ENCODE results near the gene SLC26A4.
"Not testable (repeated sequence)": the region's sequence is repeated elsewhere in the genome, so short reads cannot be mapped to it uniquely, and the experiment has no call there.

Gene SLC26A4

GRCh38 chr7:107660381-107661080 lies at the start of gene SLC26A4:
Gene SLC26A4 (plus strand): TSS chr7:107660828. CDS start chr7:107661642, 814 bp downstream.
- DNase-seq = peak; percentile 38

GRCh38 chr7:107613439-107613838 lies 47.2 kb upstream of the SLC26A4 start:
- no peak for DNase-seq

DNA sequence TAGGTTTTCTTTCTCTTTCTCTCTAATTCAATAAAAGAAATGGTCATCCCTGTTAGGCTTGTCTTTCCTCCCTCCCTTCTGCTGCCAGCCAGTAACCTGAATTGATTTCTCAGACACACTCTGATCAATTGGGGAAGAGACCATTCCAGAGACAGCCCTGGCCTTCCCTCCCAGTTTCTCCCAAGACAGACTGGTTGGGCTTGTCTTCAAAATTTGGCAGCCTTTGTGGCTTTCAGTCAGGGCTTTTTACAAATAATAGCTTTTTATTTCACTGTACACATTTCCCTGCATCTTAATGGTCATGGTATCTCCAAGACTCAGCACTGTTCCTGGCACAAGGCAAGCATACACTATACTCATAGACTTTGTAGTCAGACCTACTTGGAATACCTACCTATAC lies 46.7 kb upstream of the SLC26A4 start:
- no peak for DNase-seq

GRCh38 chr7:107614425-107614824 lies 46.2 kb upstream of the SLC26A4 start:
- no peak for DNase-seq

GRCh38 chr7:107615910-107616680 lies 44.5 kb upstream of the SLC26A4 start:
- no peak for DNase-seq

DNA sequence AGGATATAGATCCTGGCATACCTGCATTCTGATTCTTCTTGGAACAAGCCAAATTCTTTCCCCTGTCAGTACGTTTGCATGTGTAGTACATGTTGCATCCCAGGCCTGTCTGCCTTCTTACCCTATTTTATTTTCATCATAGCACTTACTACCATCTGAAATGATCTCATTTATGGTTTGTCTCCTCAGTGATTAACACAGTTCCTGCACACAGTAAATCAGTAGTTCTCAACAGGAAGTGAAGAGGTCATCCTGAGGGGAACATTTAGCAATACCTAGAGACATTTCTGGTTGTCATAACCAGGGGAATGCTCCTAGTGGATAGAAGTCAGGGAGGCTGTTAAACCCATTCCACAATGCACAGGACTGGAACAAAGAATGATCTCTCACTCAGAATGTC lies 38.2 kb upstream of the SLC26A4 start:
- DNase-seq = peak; percentile 8

DNA sequence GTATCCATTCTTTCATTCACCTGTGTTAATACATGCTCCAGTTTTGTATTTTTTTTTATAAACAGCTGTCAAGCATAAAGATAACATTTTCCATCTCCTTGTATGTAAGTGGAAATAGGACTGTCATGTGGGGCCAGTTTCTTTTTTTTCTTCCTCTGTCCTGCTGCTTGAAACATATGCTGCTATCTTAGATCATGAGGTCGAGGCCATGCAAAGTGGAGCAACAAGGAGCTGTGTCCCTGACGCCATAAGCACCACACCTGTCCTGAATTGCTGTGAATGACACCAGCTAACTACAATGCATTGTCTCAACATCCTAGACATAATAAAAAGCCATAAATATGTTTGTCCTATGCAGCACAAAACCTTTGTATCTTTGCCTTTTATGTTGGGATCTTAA lies 37.7 kb upstream of the SLC26A4 start:
- DNase-seq = no peak

DNA sequence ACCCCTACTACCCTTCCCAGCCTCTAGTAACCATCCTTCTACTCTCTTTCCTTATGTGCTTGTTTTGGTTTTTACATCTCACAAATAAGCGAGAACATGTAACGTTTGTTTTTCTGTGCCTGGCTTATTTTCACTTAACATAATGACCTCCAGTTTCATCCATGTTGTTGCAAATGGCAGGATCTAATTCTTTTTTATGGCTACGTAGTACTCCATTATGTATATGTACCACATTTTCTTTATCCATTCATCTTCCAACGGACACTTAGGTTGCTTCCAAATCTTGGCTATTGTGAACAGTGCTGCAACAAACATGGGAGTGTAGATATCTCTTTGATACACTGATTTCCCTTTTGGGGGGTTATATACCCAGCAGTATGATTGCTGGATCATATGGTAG lies 33.6 kb upstream of the SLC26A4 start:
- no peak for DNase-seq

GRCh38 chr7:107628461-107629064 lies 32.1 kb upstream of the SLC26A4 start:
- DNase-seq = peak; percentile 72

- DNase-seq = no peak
Measured at GRCh38 chr7:107630342-107630741, 30.3 kb upstream of the SLC26A4 start.

GRCh38 chr7:107631588-107632491 lies 28.8 kb upstream of the SLC26A4 start:
- peak; percentile 22 for DNase-seq

DNA sequence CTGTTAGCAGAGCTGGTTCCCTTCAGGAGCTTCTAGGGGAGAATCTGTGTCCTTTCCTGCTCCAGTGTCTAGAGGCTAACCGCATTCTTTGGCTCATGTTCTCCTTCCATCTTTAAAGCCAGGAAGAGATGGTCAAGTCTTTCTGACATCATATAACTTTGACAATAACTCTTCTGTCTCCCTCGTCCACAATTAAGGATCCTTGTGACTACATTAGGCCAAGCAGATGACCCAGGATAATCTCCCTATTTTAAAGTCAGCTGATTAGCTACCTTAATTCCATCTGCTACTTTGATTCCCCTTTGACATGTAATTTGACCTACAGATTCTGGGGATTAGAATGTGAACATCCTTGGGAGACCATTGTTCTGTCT lies 28.1 kb upstream of the SLC26A4 start:
- DNase-seq = no peak

DNA sequence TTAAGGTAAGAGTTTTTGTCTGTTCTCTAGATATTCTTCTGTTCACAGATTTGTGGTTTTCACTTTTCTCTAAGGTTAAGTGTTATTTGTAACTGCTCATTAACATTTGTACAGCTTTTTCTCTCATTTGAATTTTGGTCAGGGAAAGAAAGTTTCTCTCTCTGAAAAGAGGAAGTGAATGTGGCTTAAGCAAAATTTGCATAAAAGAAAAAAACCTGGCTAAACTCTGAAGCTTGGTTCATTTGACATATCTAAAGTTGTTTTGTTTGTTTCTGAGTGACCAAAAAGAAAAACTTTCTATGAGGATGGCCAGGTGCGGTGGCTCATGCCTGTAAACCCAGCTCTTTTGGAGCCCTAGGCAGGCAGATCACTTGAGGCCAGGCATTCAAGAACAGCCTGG lies 22.0 kb upstream of the SLC26A4 start:
- DNase-seq = peak; percentile 56

- not testable (repeated sequence) for DNase-seq
Measured at GRCh38 chr7:107639070-107639469, 21.6 kb upstream of the SLC26A4 start.

DNA sequence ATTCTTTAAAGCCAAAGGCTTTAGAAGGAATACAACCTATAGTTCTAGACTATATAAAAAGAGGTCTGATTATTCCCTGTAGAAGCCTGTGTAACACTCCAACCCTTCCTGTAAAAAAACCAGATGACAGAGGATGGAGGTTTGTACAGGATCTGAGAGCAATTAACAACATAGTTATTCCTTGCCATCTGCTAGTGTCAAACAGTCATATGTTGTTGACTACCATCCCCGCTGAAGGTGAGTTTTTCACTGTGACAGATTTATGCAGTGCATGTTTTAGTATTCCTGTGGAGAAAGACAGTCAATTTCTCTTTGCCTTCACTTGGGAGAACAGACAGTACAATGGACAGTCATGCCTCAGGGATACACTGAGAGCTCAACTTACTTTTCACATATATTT lies 19.0 kb upstream of the SLC26A4 start:
- DNase-seq = no peak

- DNase-seq = no peak
Measured at GRCh38 chr7:107642501-107642900, 18.1 kb upstream of the SLC26A4 start.

- no peak for DNase-seq
Measured at GRCh38 chr7:107643407-107643806, 17.2 kb upstream of the SLC26A4 start.

GRCh38 chr7:107643938-107644308 lies 16.7 kb upstream of the SLC26A4 start:
- DNase-seq = no peak

GRCh38 chr7:107644309-107644974 lies 16.2 kb upstream of the SLC26A4 start:
- DNase-seq = no peak

- DNase-seq = no peak
Measured at GRCh38 chr7:107652642-107653041, 8.0 kb upstream of the SLC26A4 start.

DNA sequence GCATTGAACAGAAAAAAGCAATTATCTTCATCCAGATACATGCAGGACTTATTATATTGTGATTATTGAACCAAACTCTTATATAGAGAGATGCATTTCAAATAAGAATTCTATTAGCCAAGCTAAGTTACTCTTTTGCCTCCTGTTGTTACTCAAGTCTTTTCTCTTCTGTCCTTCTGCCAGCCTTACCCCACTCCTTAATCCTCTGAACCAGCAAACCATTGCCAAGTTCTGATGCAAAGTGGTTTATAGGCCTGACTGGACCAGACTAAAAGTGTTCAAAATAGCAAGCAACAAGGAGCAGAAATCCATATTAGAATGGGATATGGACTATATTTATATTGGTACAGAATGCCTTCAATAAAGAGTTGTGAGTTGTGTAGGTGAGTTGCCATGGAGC lies 2.2 kb upstream of the SLC26A4 start:
- no peak for DNase-seq

DNA sequence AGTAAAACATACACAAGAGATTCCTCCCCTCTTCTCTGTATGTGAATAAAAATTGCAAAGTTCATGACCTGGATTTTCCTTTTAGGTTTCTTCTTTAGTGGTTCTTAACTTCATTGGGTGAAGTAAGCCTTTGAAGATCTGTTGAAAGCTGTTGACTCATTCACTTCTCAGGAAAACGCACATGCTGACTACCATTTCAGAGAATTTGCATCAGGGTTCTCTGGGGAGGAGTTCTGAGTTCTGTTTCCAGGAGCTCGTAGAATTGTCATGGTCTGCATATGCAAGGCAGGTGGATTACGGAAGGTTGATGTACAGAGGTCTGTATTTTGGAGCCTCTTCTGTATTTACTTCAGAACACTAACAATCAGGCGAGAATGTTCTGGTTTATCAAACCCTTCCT lies 962 bp upstream of the SLC26A4 start:
- DNase-seq = no peak

Data from hematopoietic multipotent progenitor cell treated with erythropoietin and hydrocortisone succinate and interleukin-3 and kit ligand, for 4 days (in vitro differentiated cells).